Fibroblast of villous mesenchyme (primary cell): ENCODE measurements around the gene MMP11. TPM values are rescaled to one million over a fixed set of nuclear protein-coding genes. Genes with fewer than 3 reads are reported as not detected.
A peak's percentile ranks its signal among the peaks of the same experiment; 100 is the strongest.

Experiments used
- DNase-seq: peaks from one replicate; pipeline ENCODE4 v3.0.0-alpha.2; 2010; ENCODE audit warnings: low read depth
- H3K4me3 ChIP-seq: 2 replicates; pipeline ENCODE4 v1.5.1; 2011; ENCODE audit warnings: low read depth, mild to moderate bottlenecking, low read length
- CTCF ChIP-seq: IDR thresholded peaks from 2 replicates; pipeline ENCODE4 v1.5.1; 2012; ENCODE audit warnings: low read depth, mild to moderate bottlenecking, low read length; ENCODE audit not compliant: insufficient read depth
- total RNA-seq: library from RNA; depleted of rRNA; stranded (reverse); fragments of >200 nt; gene quantifications from 2 replicates; pipeline ENCODE4 v1.2.3, GENCODE V29; 2012

MMP11 gene
- total RNA-seq, 1 donor: 16.0 TPM

- DNase-seq: no peak
- no peak for TF ChIP-seq CTCF
Observed at GRCh38 chr22:23801238-23801821, 28.7 kb downstream of the MMP11 start.

GRCh38 chr22:23801886-23802377, 29.3 kb downstream of the MMP11 start:
- DNase-seq: no peak
- no peak for TF ChIP-seq CTCF
- no peak overlapping the region for H3K4me3 ChIP-seq

More at GRCh38 chr22:23801238-23801821, 28.7 kb downstream of the MMP11 start:
- H3K4me3 ChIP-seq: no peak overlapping the region

GRCh38 chr22:23803001-23803819, 30.6 kb downstream of the MMP11 start:
- H3K4me3 ChIP-seq: no peak overlapping the region
- TF ChIP-seq CTCF: no peak
- no peak for DNase-seq

- no peak overlapping the region for H3K4me3 ChIP-seq
- TF ChIP-seq CTCF: peak; percentile 29
- DNase-seq: peak; percentile 87
Observed at GRCh38 chr22:23804781-23805291, 32.2 kb downstream of the MMP11 start.

GRCh38 chr22:23806837-23807236, 34.2 kb downstream of the MMP11 start:
- no peak overlapping the region for H3K4me3 ChIP-seq
- DNase-seq: no peak
- no peak for TF ChIP-seq CTCF

GRCh38 chr22:23812378-23812777, 39.7 kb downstream of the MMP11 start:
- no peak for TF ChIP-seq CTCF
- no peak for DNase-seq
- H3K4me3 ChIP-seq: no peak overlapping the region
